ENCODE results near the gene OVCA2.

The OVCA2 gene

DNA sequence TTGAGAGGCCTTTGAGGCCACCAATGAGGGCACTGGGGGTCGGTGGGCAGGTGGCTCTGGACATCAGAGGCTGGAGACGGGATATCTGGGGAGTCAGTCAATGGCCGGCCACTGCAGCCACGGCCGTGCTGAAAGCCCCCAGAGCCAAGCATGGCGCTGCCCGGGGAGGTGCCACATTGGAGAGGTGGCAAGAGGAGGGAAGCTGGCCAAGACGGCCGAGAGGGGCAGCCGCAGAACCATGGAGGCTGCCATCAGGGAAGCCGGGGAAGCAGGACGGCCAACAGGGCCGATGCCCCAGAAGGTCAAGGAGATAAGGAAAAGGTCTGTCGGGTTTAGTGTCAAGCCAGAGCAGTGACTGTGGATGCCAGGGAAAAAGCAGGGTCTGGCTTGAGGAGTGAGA lies 26.5 kb upstream of the OVCA2 start:
- no peak for DNase-seq

DNA sequence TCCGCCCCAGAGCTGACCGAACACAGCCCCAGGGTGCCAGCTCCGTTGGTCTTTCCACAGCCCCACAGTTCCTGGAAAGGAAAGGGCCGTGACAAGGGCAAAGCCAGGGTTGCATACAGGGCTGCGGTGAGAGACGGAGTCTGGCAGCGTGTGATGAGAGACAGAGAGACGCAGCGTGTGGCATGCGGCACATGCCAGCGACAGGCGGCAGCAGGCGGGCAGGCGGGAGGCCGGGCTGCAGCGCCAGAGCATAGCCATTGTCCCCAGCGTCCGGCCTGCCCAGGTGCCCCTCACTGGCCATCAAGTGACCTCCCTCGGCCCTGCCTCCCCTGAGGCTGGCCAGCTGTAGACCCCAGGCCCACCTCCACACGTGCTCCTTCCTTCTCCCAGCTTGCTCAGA lies 25.3 kb upstream of the OVCA2 start:
- DNase-seq: no peak

DNA sequence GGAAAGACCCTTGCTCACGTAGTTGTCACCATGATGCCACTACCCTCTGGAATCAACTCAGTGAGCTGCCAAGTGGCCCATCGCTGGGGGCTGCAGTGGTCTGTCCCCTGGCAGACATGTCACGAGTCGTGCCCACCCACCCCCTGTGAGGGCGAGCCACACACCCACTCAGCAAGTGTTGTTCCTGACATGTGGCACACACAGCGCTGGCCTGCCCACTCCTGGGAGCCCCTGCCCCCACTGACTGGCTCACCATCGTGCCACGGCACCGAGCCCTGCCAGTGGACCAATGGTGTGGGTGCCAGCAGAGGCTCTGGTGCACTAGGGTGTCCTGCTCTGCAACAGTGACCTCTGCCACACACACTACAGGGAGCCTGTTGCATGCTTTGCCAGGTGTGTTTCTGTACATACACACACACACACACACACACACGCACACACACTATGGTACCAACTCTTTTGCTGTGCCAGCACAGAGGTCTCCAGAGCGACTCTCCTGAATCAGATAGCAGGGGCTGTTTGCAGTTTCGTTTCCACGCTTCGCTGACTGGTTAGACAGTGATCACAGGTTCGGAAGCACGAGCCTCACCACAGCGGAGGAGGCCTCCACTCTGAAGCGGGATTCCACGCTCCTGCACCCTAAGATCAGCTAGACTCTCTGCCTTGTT lies 24.4 kb upstream of the OVCA2 start:
- no peak for DNase-seq

DNA sequence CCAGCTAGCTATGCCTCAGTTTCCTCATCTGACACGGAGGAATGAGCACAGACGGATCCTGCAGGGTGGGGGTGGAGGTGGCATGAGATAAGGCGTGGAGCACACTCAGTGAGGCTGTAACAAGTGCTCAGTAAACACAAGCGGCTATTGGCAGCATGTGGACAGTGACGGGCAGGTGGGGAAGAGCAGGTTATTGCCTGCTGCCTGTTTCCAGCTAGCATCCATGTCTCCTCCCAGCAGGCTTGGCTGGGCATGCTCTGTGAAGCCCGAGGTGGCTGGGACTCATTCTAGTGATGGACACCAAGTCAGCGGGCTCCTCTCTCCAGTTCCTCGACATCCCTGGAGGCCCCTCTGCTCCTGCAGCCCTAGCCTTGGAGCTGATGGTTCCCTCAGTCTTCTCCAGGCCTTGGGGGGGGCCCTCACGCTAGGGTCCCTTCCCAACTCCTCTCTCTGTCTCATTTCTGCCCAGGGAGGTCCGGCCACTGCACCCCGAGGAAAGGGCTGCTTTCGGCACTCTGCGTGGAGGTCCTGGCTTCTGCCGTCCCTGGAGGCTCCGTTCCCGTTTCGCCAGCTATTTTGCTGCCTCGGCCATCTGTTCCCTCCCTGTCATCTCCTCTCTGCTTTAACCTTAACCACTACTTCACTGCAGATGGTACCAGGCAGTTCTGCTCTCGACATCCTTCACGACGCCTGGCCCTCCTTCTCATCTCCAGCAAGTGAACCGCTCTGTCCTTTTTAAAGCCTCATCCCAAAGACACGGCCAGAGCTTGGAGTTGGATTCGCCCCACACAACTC lies 22.9 kb upstream of the OVCA2 start:
- DNase-seq: no peak

DNA sequence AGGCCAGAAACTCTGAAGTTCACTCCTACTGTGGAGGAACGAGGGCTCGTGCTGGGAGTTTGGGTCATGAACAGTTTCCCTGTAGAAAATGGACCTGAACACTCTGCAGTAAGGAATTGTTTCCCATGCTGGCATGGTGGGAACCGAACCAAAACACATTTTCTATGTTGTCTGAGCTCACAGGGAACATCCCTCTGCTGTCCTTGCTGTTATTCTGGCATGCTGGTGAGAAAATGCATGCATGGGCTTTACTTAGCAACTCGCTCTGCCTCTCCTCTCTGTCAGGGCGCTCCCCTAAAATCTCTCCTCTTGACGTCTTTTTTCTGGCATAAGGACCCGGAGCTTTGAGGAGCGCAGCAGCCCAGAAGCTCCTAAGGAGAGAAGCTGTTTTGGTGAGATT lies 22.1 kb upstream of the OVCA2 start:
- no peak for DNase-seq

DNA sequence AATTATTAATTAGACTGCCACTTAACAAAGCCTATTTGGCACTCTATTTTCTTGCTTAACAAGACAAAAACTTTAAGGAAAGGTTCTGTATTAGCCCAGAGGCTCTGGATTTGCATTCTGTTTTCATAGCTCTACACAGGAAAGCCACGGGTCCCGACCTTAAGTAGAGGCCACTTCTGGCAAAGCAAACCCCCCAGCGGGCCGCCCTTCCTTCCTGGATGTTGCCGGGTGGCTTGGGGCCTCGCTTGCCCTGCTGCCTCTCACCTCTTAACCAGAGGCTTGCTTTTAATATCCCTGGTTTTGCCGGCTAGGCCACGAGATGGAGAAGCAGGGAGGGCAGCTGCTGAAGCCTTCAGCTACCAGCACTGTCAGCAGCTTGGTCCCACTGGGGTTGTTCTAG lies 21.1 kb upstream of the OVCA2 start:
- no peak for DNase-seq

DNA sequence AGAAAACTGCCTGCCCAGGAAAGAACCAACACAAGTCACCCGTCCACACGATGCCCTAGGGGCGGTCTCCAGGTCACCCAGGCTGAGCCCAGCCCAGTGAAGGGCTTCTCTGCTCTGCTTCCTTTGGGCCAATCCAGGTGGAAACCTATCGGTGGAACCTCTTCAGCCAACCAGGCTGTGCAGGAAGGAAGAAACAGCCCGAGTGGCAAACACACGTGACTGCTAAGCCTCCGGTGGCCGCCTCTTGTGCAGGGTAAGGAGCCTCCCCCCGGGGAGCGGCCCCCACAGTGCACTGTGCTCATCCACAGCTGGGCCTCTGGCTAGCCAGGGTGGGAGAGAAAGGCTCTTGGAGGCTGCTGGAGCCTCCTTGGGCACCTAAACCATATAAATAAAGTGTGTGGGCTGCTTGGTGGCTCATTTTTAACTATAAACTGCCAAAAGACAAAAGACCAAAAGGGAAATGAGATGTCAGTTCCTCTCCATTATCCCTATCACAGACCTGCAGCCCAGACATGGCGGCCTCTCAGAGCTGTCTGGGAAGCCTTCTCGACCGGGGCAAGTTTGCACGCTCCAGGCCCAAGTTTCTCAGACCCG lies 19.1 kb upstream of the OVCA2 start:
- no peak for DNase-seq

DNA sequence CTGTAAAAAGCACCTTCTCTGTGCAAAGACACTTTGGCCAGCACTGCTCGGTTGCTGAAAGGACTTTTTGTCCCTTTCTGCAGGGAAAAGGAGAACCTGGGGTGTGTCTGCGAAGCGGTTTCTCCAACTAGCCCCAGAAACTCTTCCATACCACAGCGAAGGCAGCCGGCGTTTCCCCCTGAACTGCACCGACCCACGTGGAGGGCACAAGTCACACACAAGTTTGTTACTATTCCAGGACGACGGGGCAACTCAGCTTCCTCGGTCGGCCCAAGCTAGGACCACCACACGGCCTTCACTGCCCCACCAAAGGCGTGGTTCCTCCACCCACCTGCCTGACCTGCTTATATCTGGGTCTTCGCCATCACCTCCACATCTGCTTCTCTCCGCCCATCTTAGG lies 18.6 kb upstream of the OVCA2 start:
- no peak for DNase-seq

DNA sequence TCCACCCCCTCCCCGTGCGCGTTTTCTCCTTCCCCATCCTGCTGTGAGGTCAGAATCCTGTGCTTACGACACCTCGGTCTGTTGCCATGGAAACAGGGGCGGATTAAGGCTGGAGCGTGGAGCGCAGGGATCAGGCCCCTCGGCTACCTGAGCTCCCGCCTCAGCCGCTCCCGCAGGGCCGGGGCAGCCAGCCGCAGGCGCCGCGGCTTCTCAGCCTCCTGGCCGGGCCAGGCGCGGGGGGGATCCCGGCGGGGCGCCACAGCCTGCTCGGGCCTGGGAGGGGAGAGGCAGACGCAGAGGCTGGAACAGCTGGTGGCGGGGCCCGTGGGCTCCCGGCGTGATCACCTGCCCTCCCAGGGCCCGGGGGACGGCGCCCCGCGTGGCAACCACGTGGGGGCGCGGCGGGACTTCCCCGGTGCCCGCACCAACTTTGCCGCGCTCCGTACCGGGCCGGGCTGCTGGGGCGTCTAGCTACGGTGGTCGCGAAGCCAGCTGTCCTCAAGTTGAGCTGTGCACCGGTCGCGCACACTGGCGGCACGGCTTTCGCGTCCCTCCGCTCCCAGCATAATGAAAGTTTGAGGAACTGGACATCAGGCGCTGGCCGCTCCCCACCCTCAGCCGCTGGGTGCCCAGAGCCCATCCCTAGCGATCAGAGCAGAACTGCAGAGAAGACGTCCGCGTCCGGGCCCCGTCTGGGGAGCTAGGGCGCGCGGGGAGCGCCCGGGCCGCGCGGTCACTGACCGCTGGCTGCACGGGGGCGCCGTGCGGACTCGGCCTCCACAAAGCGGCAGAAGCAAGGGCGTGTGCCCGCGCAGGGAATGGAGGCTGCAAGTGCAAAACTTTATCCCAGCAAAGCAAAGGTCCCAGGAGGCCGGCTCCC lies 17.9 kb upstream of the OVCA2 start:
- peak; percentile 43 to 51 for DNase-seq

DNA sequence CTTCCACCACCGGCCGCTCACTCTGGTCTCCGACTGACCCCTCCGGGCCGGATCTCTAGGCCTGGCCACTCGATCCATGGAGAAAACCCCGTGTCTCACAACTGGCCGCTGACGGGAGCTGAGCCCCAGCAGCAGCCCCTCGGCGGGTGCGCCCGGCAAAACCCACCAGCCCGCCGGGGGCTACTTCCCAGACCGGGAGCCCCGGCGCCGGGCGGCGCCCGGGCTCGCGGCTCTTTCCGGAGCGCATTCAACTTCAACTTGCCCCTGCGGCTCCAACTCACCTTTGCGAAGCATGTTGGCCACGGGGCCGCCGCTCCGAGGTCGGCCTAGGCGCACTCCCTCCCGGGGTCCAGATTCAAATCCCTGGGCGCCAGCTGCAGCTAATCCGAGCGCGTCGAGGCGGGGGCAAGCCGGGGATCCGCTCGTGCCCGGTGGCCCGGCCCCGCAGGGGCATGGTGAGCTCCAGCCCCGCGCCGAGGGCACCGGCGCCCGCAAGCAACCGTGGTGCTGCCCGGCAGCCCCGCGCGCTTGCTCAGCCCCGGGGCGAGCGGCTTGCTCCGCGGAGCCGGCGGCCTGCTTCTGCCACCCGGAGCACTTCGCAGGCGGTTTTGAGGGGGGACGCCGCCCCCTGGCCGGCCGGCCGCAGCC lies 17.1 kb upstream of the OVCA2 start:
- no peak for DNase-seq

DNA sequence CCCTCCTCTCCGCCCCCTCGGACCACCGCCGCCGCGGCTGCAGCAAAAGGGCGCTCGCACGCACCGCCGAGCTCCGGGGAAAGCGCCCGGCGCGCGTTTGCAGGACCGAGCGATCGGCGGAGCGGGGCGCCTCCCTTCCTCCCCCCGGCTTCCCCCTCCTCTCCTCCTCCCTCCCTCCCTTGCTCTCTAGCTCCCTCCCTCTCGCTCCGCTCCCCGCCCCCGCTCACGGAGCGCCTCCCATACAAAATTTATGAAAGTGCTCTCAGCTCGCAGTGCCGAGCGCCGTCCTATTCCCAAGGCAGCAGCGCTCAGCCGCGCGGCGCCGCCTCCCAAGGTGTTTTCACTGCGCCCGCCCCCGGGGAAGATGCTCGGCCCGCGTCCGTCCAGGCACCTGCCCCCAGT lies 16.6 kb upstream of the OVCA2 start, which contains the start of gene RTN4RL1:
Gene RTN4RL1, minus strand, starts transcription at position 115 of the 402 bp plus-strand sequence. CDS start 469 bp downstream, outside the sequence.
- DNase-seq: peak; percentile 78 to 81

DNA sequence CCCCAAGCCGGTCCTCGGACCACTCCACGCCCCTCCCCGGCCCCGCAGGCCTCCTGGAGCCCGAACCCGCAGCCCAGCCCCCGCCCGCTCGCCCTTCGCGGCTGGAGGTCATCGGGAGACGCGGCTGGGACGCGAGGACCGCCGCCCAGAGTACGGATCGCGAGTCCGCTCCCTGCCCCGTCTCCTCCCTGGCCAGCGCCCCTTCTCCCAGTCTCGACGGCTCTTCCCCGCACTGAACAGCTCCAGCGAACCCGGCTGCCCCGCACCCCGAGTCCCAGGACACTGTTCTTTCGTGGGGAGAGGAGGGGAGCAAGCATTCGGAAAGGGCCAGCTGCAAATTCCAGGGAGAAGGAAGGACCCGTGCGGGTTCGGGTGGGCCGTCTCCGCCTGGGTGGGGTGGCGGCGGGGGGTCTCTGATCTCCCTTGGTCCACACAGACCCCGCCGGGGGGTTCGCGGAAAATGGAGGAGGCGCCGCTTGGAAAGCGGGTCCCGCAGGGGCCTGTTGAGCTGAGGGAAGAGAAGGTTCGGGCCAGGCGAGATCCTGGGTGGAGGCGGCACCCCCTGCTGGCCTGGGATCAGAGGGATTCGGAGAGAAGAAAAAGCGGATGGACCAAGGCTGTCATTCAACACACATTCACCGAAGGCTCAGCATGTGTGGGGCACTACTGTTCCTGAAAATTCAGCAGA lies 16.1 kb upstream of the OVCA2 start:
- DNase-seq: no peak

DNA sequence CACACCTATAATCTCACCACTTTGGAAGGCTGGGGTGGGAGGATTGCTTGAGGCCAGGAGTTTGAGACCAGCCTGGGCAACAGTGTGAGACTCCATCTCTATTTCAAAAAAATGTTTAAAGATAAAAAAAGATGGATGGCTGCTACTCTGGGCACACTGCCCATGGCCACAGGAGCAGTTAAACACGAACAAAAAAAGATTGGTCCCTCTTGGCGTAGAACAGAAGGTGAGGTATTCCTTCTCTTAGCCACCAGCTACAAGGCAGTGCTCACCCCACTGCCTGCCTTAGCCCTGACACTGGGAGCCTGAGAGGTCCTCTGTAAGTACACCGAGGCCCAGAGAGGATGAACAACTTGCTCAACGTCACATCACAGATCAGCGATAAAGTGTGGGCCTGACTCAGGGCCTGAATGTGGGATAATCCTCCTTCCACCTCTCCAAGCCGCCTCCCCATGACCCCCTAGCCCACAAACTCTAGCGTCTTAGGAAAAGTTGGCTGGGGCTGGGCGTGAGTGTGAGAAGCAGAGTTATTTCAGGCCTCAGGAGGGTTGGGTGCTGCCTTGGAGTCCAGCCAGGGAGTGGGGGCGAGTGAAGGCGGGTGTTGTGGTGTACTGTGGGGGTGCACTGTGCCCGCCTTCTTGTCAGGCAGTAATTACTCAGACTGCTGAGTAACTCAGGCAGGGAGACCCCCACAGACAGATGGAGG lies 14.1 kb upstream of the OVCA2 start:
- DNase-seq: no peak

DNA sequence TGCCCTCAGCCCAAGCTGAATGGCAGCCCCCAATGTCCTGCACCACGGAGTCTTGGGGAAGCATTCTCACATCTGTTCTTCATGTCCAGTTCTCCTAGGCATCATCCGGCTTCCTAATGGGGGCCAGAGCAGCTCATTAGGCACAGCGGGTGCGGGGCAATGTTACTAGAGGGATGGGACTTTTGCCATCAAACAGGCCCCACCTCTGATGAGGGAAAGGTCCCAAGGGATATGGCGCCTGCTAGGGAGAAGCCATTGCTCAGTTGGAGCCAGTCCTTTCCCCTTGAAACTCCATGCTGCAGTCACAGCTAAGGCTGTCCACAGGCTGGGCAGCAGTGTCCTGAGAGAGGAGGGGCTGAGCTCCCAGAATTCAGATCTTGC lies 13.6 kb upstream of the OVCA2 start:
- no peak for DNase-seq

DNA sequence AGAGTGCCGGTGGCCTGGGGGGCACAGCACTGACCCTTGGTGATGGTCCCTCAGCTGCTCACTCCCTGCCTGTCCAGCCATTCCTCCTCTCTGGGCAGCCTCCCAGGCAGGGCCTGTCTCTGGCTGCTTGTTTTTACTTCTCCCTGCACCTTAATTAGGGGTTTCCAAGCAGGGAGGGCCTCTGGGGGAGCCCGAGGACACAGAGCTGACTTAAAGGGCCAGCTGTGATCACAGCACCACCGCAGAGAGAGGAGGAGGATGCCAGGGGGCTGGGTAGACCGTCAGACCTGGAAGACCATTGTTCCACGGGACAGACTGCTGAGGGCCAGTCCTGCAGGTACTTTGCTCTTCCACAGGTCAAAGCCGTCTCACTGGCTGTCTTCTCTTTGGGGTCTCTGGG lies 13.1 kb upstream of the OVCA2 start:
- DNase-seq: no peak

DNA sequence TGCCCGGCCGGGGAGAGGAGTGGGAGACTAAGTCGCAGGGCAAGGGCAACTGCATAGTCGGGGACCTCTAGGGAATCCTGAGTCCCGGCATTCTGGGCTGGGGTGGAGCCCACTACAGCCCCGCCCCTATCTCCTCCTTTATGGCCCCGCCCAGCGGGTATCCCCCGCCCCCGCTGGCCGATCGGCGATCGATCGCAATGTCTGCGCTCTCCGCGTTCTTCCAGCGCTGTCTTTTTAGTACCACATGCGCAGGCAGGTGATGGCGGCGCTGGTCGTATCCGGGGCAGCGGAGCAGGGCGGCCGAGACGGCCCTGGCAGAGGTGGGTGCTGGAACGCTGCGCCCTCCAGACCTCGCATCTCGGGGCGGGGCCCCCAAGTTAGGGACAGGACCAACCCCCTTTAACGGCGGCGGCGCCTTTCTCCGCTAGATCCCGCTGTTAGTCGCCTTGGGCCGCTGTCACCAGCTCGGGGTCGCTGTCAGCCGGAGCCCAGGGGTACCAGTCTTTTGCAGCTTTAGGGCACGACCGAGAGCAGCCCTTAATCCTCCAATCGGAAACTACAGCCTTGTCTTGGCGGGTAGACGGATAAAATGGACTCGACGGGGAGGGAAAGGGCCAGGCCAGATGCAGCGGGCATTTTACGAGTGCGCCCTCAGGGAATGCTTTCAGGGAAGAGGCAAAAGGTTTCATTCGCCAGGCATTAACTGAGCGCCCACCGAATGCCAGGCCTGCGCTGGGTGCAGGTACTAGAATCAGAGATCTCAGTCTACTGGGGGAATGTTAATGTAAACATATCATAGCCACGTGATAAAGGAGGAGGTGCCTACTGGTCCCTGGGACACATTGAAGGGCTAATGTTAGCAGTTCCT lies 11.7 kb upstream of the OVCA2 start, which contains the start of gene DPH1:
Gene DPH1, plus strand, starts transcription at position 243 of the 868 bp plus-strand sequence. Its CDS starts 17 bp downstream, at position 260.
- peak; percentile 84 to 87 for DNase-seq

DNA sequence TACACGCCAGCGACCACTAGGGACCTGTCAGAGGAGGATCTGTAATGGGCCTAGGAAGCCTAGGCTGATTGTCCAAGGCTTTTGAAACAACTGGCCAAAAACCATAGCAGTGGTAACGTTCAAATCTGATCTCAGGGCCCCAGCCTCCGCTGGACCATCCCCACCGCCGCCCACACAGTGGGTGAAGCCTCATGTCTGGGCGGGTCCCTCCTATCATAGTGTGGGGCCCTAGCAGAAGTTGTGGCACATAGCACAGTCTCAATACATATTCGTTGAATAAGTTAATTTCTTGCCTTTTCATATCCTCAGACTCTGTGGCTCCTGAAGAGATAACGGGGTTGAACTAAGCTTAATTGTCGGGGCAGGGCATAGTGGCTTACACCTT lies 11.1 kb upstream of the OVCA2 start:
- DNase-seq: peak in 1 of 2 donors; percentile 58

DNA sequence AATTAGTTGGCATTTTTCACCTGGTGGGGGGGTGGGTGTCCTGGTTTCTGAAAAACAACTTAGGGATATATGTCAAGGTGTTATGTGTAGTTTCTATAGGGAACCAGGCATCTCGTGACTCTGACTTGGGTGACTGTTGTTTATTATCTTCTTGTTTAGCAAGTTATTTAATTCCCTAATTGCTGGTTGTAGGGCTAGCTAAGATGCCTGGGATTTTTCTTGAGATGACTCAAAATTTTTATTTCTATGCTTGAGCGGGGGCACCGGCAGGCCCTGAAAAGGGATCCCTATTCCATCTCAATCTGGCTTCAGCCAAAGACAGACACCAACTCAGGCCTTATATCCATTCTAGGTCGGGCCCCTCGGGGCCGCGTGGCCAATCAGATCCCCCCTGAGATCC lies 8.7 kb upstream of the OVCA2 start:
- DNase-seq: no peak

DNA sequence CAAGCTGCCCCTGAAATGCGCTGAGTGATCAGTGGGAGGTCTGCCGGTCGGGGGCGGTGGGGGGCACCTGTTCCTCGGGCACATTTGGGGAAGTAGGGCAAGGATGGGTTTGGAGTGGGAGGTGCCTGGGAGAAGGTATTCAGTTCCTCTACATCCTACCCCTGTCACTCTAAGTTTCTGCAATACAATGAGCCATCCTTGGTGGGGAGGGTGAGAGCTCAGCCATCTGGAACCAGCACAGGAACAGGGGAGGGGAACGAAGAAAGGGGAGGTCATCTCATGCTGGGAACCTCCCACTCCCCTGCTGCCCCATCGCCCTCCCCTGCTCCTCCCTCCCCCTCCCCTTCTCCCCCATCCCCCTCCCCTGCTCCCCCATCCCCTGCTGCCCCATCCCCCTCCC lies 7.7 kb upstream of the OVCA2 start:
- DNase-seq: no peak
